Fibroblast of lung (primary cell): ENCODE measurements around the gene NOM1. TPM values are rescaled to one million over a fixed set of nuclear protein-coding genes. Genes with fewer than 3 reads are reported as not detected.
"Not testable (repeated sequence)": the region's sequence is repeated elsewhere in the genome, so short reads cannot be mapped to it uniquely, and the experiment has no call there.

Experiments used
- DNase-seq, 2 donors: peaks; one replicate each; pipeline versions ENCODE4 v3.0.0 to v3.0.0-alpha.2; 2010; ENCODE audit warnings: low read depth in 2 of 2
- H2AFZ ChIP-seq: 2 replicates; pipeline ENCODE4 v1.5.1; 2012; ENCODE audit warnings: low read length, control low read depth, inconsistent platforms
- H3K27ac ChIP-seq: 2 replicates; pipeline ENCODE4 v1.5.1; 2011; ENCODE audit warnings: low read length, control low read depth; ENCODE audit not compliant: insufficient read depth
- H3K27me3 ChIP-seq: 2 replicates; pipeline ENCODE4 v1.5.1; 2011; ENCODE audit warnings: mild to moderate bottlenecking, low read length; ENCODE audit not compliant: control insufficient read depth, insufficient read depth
- H3K36me3 ChIP-seq: 2 replicates; pipeline ENCODE4 v1.5.1; 2011; ENCODE audit warnings: low read length; ENCODE audit not compliant: control insufficient read depth, insufficient read depth
- H3K4me1 ChIP-seq: 2 replicates; pipeline ENCODE4 v1.5.1; 2011; ENCODE audit warnings: low read length; ENCODE audit not compliant: control insufficient read depth, insufficient read depth; ENCODE audit errors: extremely low read depth
- H3K4me2 ChIP-seq: 2 replicates; pipeline ENCODE4 v1.5.1; 2011; ENCODE audit warnings: low read length, control low read depth; ENCODE audit not compliant: insufficient read depth; ENCODE audit errors: extremely low read depth
- H3K4me3 ChIP-seq, 4 experiments: fragments of 200-600 bp in 1 of 4; sonication (generic) in 1 of 4; replicated peaks in 1 of 4; 2 replicates each; pipeline ENCODE4 v1.5.1; 2011 to 2016; ENCODE audit warnings: low read length in 4 of 4, low read depth in 3 of 4, mild to moderate bottlenecking in 3 of 4, control low read depth in 2 of 4, inconsistent platforms in 1 of 4, mixed read lengths in 1 of 4; ENCODE audit not compliant: insufficient read depth in 1 of 4; ENCODE audit errors: control extremely low read depth in 1 of 4
- H3K79me2 ChIP-seq: 2 replicates; pipeline ENCODE4 v1.5.1; 2012; ENCODE audit warnings: mild to moderate bottlenecking, low read length, inconsistent platforms; ENCODE audit not compliant: control insufficient read depth, insufficient read depth
- H3K9ac ChIP-seq: 2 replicates; pipeline ENCODE4 v1.5.1; 2011; ENCODE audit warnings: mild to moderate bottlenecking, low read length, control low read depth; ENCODE audit not compliant: insufficient read depth
- H3K9me3 ChIP-seq: 2 replicates; pipeline ENCODE4 v1.5.1; 2012; ENCODE audit warnings: low read depth, low read length; ENCODE audit not compliant: control insufficient read depth, insufficient read depth
- H4K20me1 ChIP-seq: 2 replicates; pipeline ENCODE4 v1.5.1; 2011; ENCODE audit warnings: low read length; ENCODE audit not compliant: control insufficient read depth, insufficient read depth; ENCODE audit errors: extremely low read depth
- EZH2 ChIP-seq: IDR thresholded peaks from 2 replicates; pipeline ENCODE4 v1.5.1; 2012; ENCODE audit warnings: low read length, control low read depth, mild to moderate bottlenecking; ENCODE audit errors: missing control alignments
- polyA plus RNA-seq, 2 donors: library from polyadenylated mRNA; depleted of rRNA in 1 of 2; stranded (reverse) in 1 of 2; unstranded in 1 of 2; fragments of >200 nt; gene quantifications; 2 replicates each; pipeline ENCODE4 v1.2.1, GENCODE V29; 2011 to 2012; ENCODE audit warnings: missing spikeins in 1 of 2
- total RNA-seq: library from RNA; depleted of rRNA; stranded (reverse); fragments of >200 nt; gene quantifications from 2 replicates; pipeline ENCODE4 v1.2.1, GENCODE V29; 2014
- TF ChIP-seq, protein P1 (sequence below), 2 donors: IDR thresholded peaks in 1 of 2; conservative IDR thresholded peaks in 1 of 2; 1 replicate in 1 of 2; 2 replicates in 1 of 2; pipeline ENCODE4 v1.5.1; 2011 to 2012; ENCODE audit warnings: low read length in 2 of 2, control low read depth in 1 of 2, inconsistent platforms in 1 of 2, low read depth in 1 of 2, mild to moderate bottlenecking in 1 of 2

Gene NOM1
- total and polyA plus RNA-seq, 2 donors (not counting 1 experiment from before 2014, with no cell fraction given) = 5.6 to 13.9 TPM

DNA sequence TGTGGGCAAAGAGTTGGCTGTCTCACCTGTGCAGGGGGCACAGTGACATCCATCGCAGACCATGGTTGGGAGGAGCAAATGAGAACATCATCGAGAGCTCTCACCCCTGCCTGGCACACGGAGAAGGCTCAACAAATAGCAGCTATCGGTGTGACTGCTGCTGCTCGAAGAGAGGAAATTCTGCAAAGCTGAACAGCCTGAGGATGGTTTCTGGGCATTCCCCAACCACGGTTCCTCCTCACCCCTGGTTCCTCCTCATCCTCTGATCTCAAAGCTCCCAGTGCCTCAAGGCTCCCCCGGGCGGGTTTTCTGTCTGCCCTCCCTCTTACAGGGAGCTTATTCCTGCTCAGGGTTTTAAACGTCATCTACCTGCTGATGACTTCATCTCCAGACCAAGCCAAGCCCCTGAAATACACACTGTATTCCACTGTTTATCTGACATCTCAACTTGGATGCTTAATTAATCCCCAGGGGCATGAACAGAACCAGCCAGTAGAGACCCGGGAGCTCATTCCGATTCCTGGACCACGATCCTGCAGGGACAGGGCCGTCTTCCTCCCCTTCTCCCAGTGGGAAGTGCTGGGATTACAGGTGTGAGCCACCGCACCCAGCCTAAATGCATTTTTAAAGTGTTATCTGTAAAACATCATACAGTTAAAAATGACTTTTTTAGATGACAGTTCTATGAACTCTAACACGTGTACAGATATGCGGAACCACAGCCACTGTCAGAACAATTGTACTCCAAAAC is 19.5 kb upstream of the NOM1 start:
- Histone ChIP-seq H3K27me3 (no peaks in the 10 kb centered on the region), H3K4me3 (no peak overlapping the region), H2AFZ (no peak overlapping the region), H3K4me1 (no peaks in the 10 kb centered on the region), H3K4me2 (no peak overlapping the region), H3K27ac (no peak overlapping the region), H3K36me3 (no peaks in the 10 kb centered on the region), H3K79me2 (no peaks in the 10 kb centered on the region), H3K9me3 (no peaks in the 10 kb centered on the region), H3K9ac (no peak overlapping the region), H4K20me1 (no peaks in the 10 kb centered on the region)
- no peak for DNase-seq
- TF ChIP-seq, protein P1, sequence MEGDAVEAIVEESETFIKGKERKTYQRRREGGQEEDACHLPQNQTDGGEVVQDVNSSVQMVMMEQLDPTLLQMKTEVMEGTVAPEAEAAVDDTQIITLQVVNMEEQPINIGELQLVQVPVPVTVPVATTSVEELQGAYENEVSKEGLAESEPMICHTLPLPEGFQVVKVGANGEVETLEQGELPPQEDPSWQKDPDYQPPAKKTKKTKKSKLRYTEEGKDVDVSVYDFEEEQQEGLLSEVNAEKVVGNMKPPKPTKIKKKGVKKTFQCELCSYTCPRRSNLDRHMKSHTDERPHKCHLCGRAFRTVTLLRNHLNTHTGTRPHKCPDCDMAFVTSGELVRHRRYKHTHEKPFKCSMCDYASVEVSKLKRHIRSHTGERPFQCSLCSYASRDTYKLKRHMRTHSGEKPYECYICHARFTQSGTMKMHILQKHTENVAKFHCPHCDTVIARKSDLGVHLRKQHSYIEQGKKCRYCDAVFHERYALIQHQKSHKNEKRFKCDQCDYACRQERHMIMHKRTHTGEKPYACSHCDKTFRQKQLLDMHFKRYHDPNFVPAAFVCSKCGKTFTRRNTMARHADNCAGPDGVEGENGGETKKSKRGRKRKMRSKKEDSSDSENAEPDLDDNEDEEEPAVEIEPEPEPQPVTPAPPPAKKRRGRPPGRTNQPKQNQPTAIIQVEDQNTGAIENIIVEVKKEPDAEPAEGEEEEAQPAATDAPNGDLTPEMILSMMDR (conservative IDR thresholded peaks at IDR 0.05 in 1 of 2, IDR thresholded peaks at IDR 0.05 in 1 of 2; ENCODE audit: low read depth in 1 of 2, low read length in 2 of 2) = no peak
- TF ChIP-seq EZH2 = no peak

DNA sequence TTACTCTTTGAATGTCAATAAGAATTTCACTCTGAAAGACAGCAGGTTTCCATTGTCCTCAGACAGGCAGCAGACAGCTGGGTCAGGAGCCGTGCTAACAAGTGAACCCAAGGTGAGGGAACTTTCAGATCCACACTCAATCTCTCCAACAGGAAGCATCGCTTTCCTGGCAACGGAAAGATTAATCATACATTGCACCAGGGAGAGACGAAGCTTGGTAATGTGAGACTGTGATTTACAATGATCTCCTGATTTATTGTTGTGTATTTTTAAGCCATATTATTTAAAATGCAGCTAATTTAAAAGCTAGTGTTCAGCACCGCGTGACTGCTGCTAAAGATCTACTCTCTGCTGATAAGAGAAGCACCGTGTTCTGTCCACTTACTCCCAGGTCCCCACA is 17.5 kb upstream of the NOM1 start:
- Histone ChIP-seq H4K20me1 (no peaks in the 10 kb centered on the region), H3K36me3 (no peaks in the 10 kb centered on the region), H3K4me1 (no peaks in the 10 kb centered on the region), H3K4me2 (no peak overlapping the region), H3K9me3 (no peaks in the 10 kb centered on the region), H3K27ac (no peak overlapping the region), H3K9ac (no peak overlapping the region), H3K4me3 (no peak overlapping the region), H3K27me3 (no peaks in the 10 kb centered on the region), H2AFZ (no peak overlapping the region), H3K79me2 (no peaks in the 10 kb centered on the region)
- DNase-seq = no peak
- TF ChIP-seq EZH2 = no peak
- TF ChIP-seq, protein P1 (conservative IDR thresholded peaks at IDR 0.05 in 1 of 2, IDR thresholded peaks at IDR 0.05 in 1 of 2; ENCODE audit: low read depth in 1 of 2, low read length in 2 of 2) = no peak

DNA sequence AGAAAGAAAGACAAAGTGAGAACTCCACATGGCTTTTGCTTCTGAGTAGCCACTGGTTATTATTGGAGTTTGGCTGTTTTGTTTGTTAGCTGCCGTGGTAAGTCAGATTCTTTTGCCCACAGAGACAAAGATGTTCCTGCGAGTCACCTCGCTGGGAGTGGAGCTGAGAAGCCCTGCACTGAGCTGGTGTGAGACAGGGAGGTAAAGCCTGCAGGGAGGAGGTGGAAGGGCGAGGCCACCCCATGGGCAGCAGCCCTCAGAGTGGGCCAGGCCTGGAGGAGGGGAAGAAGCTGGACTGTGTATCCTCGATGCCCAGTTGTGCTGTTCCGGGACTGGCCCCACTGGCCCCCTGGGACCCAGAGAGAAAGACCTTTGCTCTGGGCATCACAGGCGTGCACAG is 14.3 kb upstream of the NOM1 start:
- no peak for TF ChIP-seq EZH2
- TF ChIP-seq, protein P1 (conservative IDR thresholded peaks at IDR 0.05 in 1 of 2, IDR thresholded peaks at IDR 0.05 in 1 of 2; ENCODE audit: low read depth in 1 of 2, low read length in 2 of 2) = no peak
- Histone ChIP-seq H4K20me1 (no peaks in the 10 kb centered on the region), H3K27me3 (no peaks in the 10 kb centered on the region), H3K4me3 (no peak overlapping the region), H3K79me2 (no peaks in the 10 kb centered on the region), H2AFZ (no peak overlapping the region), H3K4me1 (no peaks in the 10 kb centered on the region), H3K36me3 (no peaks in the 10 kb centered on the region), H3K9ac (no peak overlapping the region), H3K27ac (no peak overlapping the region), H3K4me2 (no peak overlapping the region), H3K9me3 (no peaks in the 10 kb centered on the region)
- DNase-seq = no peak

DNA sequence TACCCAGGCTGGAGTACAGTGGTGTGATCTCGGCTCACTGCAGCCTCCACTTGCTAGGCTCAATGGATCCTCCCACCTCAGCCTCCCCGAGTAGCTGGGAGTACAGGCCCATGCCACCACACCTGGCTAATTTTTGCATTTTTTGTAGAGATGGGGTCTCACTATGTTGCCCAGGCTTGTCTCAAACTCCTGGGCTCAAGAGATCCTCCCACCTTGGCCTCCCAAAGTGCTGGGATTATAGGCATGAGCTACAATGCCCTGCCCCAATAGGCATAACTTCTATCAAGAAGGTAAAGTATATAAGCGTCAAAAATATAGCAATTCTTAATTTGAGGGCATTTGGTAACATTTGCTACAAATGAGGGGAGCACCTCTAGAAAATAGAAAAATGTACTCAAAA is 12.7 kb upstream of the NOM1 start:
- not testable (repeated sequence) for H3K79me2 ChIP-seq

More for the DNA sequence above, 12.7 kb upstream of the NOM1 start:
- not testable (repeated sequence) for H3K4me3 ChIP-seq, H3K27me3 ChIP-seq, DNase-seq, H4K20me1 ChIP-seq, H3K4me1 ChIP-seq, H3K9me3 ChIP-seq, H3K4me2 ChIP-seq, H3K36me3 ChIP-seq, H3K27ac ChIP-seq, H2AFZ ChIP-seq, H3K9ac ChIP-seq
